ENCODE data around the gene CXCL1.

GRCh38 chr4:73831569-73831968 lies 37.6 kb upstream of the CXCL1 start:
- no peak for TF ChIP-seq CTCF (IDR thresholded peaks at IDR 0.05)
- no peak for TF ChIP-seq POLR2A (IDR thresholded peaks at IDR 0.05)
- no peak for TF ChIP-seq EP300 (IDR thresholded peaks at IDR 0.05)

Data from tibial nerve (tissue), 4 donors.